HUES48 (cell line): Measurements from ENCODE around the gene PTPRCAP.
"Not testable (repeated sequence)": the region's sequence is repeated elsewhere in the genome, so short reads cannot be mapped to it uniquely, and the experiment has no call there.

Source experiments
- H3K27ac ChIP-seq: one replicate; pipeline ENCODE4 v1.7.0; 2013; ENCODE audit warnings: low read depth, low read length, inconsistent platforms
- H3K27me3 ChIP-seq: 2 replicates; pipeline ENCODE4 v1.6.1; 2013; ENCODE audit warnings: mild to moderate bottlenecking, low read length; ENCODE audit not compliant: control insufficient read depth, insufficient read depth
- H3K36me3 ChIP-seq: 2 replicates; pipeline ENCODE4 v1.6.1; 2013; ENCODE audit warnings: low read length; ENCODE audit not compliant: control insufficient read depth, insufficient read depth
- H3K4me1 ChIP-seq: 2 replicates; pipeline ENCODE4 v1.6.1; 2013; ENCODE audit warnings: mild to moderate bottlenecking, low read length; ENCODE audit not compliant: control insufficient read depth, insufficient read depth
- H3K4me3 ChIP-seq: 2 replicates; pipeline ENCODE4 v1.5.1; 2013; ENCODE audit warnings: mild to moderate bottlenecking, low read depth, low read length
- H3K9ac ChIP-seq: 2 replicates; pipeline ENCODE4 v1.6.1; 2013; ENCODE audit warnings: mild to moderate bottlenecking, low read depth, low read length, moderate library complexity
- H3K9me3 ChIP-seq: 2 replicates; pipeline ENCODE4 v1.6.1; 2013; ENCODE audit warnings: low read length; ENCODE audit not compliant: control insufficient read depth, insufficient read depth

The PTPRCAP gene

GRCh38 chr11:67405688-67406339, 31.7 kb downstream of the PTPRCAP start:
- H3K36me3 ChIP-seq: no peaks in the 10 kb centered on the region
- H3K27me3 ChIP-seq: no peaks in the 10 kb centered on the region
- H3K4me1 ChIP-seq: peaks cover 13% of the 10 kb centered on the region
- no peak overlapping the region for H3K27ac ChIP-seq
- H3K9ac ChIP-seq: no peak overlapping the region
- H3K9me3 ChIP-seq: no peaks in the 10 kb centered on the region
- H3K4me3 ChIP-seq: no peak overlapping the region

- no peak overlapping the region for H3K4me3 ChIP-seq
- H3K4me1 ChIP-seq: peaks cover 15% of the 10 kb centered on the region
- H3K36me3 ChIP-seq: peaks cover 4% of the 10 kb centered on the region; the same call in 1 of the 2 replicates
- H3K27ac ChIP-seq: no peak overlapping the region
- no peaks in the 10 kb centered on the region for H3K27me3 ChIP-seq
- H3K9ac ChIP-seq: no peak overlapping the region
- no peaks in the 10 kb centered on the region for H3K9me3 ChIP-seq
Observed at GRCh38 chr11:67405196-67405567, 32.3 kb downstream of the PTPRCAP start.

- no peak overlapping the region for H3K4me3 ChIP-seq
- H3K9me3 ChIP-seq: no peaks in the 10 kb centered on the region
- H3K27me3 ChIP-seq: no peaks in the 10 kb centered on the region
- H3K9ac ChIP-seq: no peak overlapping the region
- peaks cover 10% of the 10 kb centered on the region for H3K4me1 ChIP-seq
- H3K36me3 ChIP-seq: peaks cover 7% of the 10 kb centered on the region
- H3K27ac ChIP-seq: no peak overlapping the region
Observed at GRCh38 chr11:67404515-67405195, 32.8 kb downstream of the PTPRCAP start.

- not testable (repeated sequence) for H3K9ac ChIP-seq, H3K9me3 ChIP-seq, H3K27me3 ChIP-seq, H3K4me1 ChIP-seq, H3K4me3 ChIP-seq, H3K27ac ChIP-seq
- H3K36me3 ChIP-seq: peaks cover 23% of the 10 kb centered on the region
Observed at GRCh38 chr11:67403085-67403484, 34.4 kb downstream of the PTPRCAP start.

GRCh38 chr11:67402192-67402839, 35.2 kb downstream of the PTPRCAP start:
- H3K9me3 ChIP-seq, H3K4me1 ChIP-seq, H3K9ac ChIP-seq, H3K27me3 ChIP-seq: not testable (repeated sequence)
- Histone ChIP-seq H3K4me3 (peak overlapping the region; percentile 38; the same call in 1 of the 2 replicates), H3K27ac (peak overlapping the region; percentile 88), H3K36me3 (peaks cover 30% of the 10 kb centered on the region)

- Histone ChIP-seq H3K27ac (peak within 1 kb of the TSS; percentile 90), H3K27me3 (no peaks in the 10 kb centered on the region), H3K4me3 (peak within 1 kb of the TSS; percentile 91), H3K4me1 (peaks cover 9% of the 10 kb centered on the region; the same call in 1 of the 2 replicates), H3K9ac (peak within 1 kb of the TSS; percentile 71), H3K36me3 (peaks cover 33% of the 10 kb centered on the region), H3K9me3 (no peaks in the 10 kb centered on the region)
Observed at GRCh38 chr11:67401495-67402191, 35.8 kb downstream of the PTPRCAP start, which contains the start of gene PPP1CA. Gene PPP1CA (minus strand): TSS chr11:67401858. CDS start chr11:67401782, 76 bp downstream.

GRCh38 chr11:67400942-67401494, 36.5 kb downstream of the PTPRCAP start:
- Histone ChIP-seq H3K9ac (peak overlapping the region; percentile 71), H3K27ac (peak overlapping the region; percentile 90), H3K4me1 (peaks cover 9% of the 10 kb centered on the region; the same call in 1 of the 2 replicates), H3K4me3 (peak overlapping the region; percentile 91), H3K9me3 (no peaks in the 10 kb centered on the region), H3K36me3 (peaks cover 36% of the 10 kb centered on the region), H3K27me3 (no peaks in the 10 kb centered on the region)

GRCh38 chr11:67400251-67400941, 37.1 kb downstream of the PTPRCAP start:
- no peak overlapping the region for H3K27ac ChIP-seq
- H3K9ac ChIP-seq: 0 out of 2 replicates have a peak overlapping the region, but pooled peaks have one; percentile 71
- peaks cover 42% of the 10 kb centered on the region for H3K36me3 ChIP-seq
- no peaks in the 10 kb centered on the region for H3K27me3 ChIP-seq
- peaks cover 9% of the 10 kb centered on the region; the same call in 1 of the 2 replicates for H3K4me1 ChIP-seq
- H3K4me3 ChIP-seq: peak overlapping the region; percentile 91
- H3K9me3 ChIP-seq: no peaks in the 10 kb centered on the region

- Histone ChIP-seq H3K4me1 (peaks cover 9% of the 10 kb centered on the region; the same call in 1 of the 2 replicates), H3K36me3 (peaks cover 49% of the 10 kb centered on the region), H3K27ac (no peak overlapping the region)
Observed at GRCh38 chr11:67398661-67399563, 38.6 kb downstream of the PTPRCAP start.

More at GRCh38 chr11:67398661-67399563, 38.6 kb downstream of the PTPRCAP start:
- H3K27me3 ChIP-seq: no peaks in the 10 kb centered on the region
- H3K4me3 ChIP-seq: no peak overlapping the region
- no peak overlapping the region for H3K9ac ChIP-seq
- no peaks in the 10 kb centered on the region for H3K9me3 ChIP-seq
